Stimulated activated CD8-positive, alpha-beta memory T cell treated with anti-CD3 and anti-CD28 coated beads, Interleukin-4, amount 100 ng/mL, for 48 hours (primary cell): ENCODE measurements around the gene KCNJ9.

Source experiments
- DNase-seq: peaks from one replicate; pipeline ENCODE4 v3.0.0-alpha.2; 2020

Gene KCNJ9

GRCh38 chr1:160128636-160129035 lies 47.3 kb downstream of the KCNJ9 start:
- no peak for DNase-seq

DNA sequence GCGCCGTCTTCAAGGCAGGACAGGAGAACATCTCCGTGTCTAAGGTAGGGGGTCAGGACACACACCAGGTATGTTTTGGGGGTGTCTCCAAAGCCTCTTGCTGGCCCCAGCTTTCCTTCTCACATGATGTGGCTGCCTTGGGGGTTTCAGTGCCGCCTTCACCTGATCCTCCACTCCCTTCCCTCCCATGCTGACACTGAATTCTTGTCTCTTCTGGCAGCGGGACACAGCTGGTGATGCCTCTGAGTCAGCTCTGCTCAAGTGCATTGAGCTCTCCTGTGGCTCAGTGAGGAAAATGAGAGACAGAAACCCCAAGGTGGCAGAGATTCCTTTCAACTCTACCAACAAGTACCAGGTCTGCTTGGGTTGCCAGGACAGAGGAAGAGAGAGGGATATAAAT lies 47.7 kb downstream of the KCNJ9 start:
- DNase-seq = no peak

GRCh38 chr1:160129558-160129957 lies 48.2 kb downstream of the KCNJ9 start:
- DNase-seq = no peak

GRCh38 chr1:160129966-160130365 lies 48.6 kb downstream of the KCNJ9 start:
- DNase-seq = no peak

DNA sequence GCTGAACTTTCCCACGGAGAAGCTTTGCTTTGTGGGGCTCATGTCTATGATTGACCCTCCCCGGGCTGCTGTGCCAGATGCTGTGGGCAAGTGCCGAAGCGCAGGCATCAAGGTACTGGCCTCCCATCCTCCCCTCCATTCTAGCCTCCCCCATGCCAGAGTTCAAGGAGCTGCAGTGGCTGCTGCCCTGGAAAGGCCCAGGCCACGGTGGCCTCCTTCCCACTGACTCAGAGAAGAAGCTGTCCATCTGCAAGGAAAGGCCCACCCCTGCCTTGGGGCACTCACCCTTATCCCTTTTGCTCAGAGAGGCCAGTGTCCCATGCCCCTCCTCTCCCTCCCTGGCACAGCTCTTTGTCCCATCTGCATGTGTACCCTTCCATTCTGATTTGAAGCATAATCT lies 49.1 kb downstream of the KCNJ9 start:
- DNase-seq = no peak

DNA sequence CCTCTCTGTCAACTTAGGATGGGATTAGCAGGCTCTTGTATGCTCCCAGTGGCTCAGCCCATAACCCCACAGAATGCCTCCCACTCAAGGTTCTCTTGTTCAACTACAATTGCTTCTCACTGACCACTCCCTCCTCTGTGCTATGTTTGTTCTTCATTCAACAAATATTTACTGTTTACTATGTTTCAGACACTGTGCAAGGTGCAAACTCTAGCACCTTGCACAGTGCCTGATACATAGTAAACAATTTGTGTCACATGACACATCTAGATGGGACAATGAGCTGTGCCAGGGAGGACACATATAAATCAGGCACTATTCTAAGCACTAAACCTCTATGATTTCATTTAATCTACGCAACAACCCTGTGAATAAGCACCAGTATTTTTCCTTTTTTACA lies 49.6 kb downstream of the KCNJ9 start:
- DNase-seq = no peak

- DNase-seq = no peak
Observed at GRCh38 chr1:160131803-160132565, 50.6 kb downstream of the KCNJ9 start.

- no peak for DNase-seq
Observed at GRCh38 chr1:160133990-160134770, 52.8 kb downstream of the KCNJ9 start.

- DNase-seq = no peak
Observed at GRCh38 chr1:160134791-160135572, 53.6 kb downstream of the KCNJ9 start.

DNA sequence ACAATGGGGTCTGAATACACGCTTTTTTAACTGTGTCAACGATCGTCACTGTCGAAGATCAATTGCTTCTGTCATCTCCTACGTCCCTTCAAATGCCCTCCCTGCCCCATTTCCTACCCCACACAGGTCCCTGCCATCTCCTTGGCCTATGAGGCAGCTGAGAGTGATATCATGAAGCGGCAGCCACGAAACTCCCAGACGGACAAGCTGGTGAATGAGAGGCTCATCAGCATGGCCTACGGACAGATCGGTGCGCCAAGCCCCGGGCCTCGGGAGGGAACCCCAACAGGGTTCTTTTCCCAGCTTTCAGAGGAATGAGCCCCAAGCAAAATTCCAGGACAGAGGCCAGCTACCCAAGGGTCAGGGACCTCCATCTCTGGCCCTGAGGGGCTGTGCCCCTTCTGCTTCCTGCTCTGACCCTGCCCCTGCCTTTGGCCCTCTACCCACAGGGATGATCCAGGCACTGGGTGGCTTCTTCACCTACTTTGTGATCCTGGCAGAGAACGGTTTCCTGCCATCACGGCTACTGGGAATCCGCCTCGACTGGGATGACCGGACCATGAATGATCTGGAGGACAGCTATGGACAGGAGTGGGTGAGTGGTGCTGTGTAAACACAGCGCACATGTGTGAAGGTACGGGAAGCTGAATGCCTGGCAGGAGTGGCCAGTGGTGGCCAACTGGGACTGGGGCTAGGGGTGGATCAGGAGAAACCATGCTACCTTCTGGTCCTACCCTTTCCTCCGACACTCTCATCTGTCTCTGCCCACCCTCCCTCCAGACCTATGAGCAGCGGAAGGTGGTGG lies 55.0 kb downstream of the KCNJ9 start:
- no peak for DNase-seq

- no peak for DNase-seq
Observed at GRCh38 chr1:160136926-160137200, 55.5 kb downstream of the KCNJ9 start.

DNA sequence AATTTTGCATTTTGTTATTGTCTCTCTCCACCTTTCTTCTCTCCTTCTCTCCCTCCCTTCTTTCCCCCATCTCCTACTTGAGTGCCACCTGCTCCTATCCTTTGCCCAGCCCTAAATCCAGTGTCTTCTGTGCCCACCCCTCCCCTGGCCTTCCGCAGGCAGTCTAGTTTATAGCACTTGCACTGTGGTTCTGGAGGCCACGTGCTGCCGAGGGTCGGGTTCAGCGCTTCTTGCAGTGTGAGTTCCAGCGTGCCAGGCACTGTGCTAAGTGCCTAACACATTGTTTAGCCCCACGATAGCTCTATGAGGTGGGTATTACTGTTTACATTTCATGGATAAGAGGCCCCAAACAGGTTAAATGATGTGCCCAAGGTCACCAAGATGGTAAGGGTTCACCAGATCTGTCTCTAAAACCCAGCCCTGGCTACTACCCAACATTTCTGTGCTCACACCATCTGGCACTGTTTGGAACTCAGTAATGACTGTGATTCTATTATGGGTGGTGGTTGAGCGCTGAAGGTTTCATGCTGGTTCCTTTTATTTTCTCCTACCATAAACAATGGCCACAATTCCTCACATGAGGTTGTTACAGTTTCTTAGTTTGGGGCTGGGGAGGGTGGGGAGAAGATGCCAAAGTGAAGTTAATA lies 56.0 kb downstream of the KCNJ9 start:
- no peak for DNase-seq

GRCh38 chr1:160139840-160140239 lies 58.5 kb downstream of the KCNJ9 start:
- DNase-seq = no peak
